ENCODE results near the gene BCAS3.

DNA sequence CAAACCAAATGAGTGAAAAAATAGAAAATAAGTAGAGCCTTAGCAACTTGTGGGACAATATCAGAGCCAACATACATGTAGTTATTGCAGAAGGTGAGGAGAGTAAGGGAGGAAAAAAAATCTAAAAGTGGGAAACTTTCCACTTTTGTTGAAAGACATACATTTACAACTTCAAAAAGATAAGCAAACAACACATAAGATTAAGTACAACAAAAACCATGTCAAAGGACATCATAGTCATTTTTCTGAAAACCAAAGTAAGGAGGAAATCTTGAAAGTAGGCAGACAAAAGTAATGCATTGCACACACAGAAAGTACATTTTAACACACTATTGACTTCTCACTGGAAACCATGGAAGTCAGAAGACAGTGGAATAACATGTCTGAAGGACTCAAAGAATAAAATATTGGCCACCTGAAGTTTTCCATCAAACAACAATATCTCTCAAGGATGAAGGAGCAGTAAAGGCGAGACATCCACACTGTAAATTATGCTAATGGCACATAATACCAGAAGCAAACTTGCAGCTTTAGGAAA, 291.9 kb downstream of the BCAS3 start:
- TF ChIP-seq, protein P1, sequence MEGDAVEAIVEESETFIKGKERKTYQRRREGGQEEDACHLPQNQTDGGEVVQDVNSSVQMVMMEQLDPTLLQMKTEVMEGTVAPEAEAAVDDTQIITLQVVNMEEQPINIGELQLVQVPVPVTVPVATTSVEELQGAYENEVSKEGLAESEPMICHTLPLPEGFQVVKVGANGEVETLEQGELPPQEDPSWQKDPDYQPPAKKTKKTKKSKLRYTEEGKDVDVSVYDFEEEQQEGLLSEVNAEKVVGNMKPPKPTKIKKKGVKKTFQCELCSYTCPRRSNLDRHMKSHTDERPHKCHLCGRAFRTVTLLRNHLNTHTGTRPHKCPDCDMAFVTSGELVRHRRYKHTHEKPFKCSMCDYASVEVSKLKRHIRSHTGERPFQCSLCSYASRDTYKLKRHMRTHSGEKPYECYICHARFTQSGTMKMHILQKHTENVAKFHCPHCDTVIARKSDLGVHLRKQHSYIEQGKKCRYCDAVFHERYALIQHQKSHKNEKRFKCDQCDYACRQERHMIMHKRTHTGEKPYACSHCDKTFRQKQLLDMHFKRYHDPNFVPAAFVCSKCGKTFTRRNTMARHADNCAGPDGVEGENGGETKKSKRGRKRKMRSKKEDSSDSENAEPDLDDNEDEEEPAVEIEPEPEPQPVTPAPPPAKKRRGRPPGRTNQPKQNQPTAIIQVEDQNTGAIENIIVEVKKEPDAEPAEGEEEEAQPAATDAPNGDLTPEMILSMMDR (IDR thresholded peaks at IDR 0.05) = no peak
- no peak for TF ChIP-seq POLR2A (IDR thresholded peaks at IDR 0.05)
